Endothelial cell of umbilical vein (primary cell): ENCODE results near the gene IL3RA. TPM values are rescaled to one million over a fixed set of nuclear protein-coding genes. Genes with fewer than 3 reads are reported as not detected.

Experiments used
- BruUV-seq: library from RNA; stranded (reverse); fragments of 400-500 nt; replicated peaks from 2 replicates; lab custom pipeline; 2021; lab: Mats Ljungman, UMichigan
- CTCF ChIA-PET: fragments of 300-600, 350-600 bp; sonication (Branson Sonifier 250); formaldehyde crosslinking; loops from one replicate; lab custom pipeline; 2021; ENCODE audit warnings: antibody characterized with exemption, inconsistent platforms; lab: Charles Lee
- POLR2A ChIA-PET: fragments of 300-600, 350-600 bp; sonication (Branson Sonifier 250); formaldehyde crosslinking; loops from one replicate; lab custom pipeline; 2021; ENCODE audit warnings: antibody characterized with exemption, inconsistent platforms; lab: Charles Lee
- DNase-seq: peaks from one replicate; pipeline ENCODE4 v3.0.0-alpha.2; 2011; ENCODE audit warnings: low read depth, low spot score
- FAIRE-seq: peaks from 2 replicates; lab custom pipeline; 2011; peaks lifted over from hg19 to GRCh38; lab: Jason Lieb, UNC
- H2AFZ ChIP-seq: 2 replicates; pipeline ENCODE4 v1.6.0; 2012; ENCODE audit warnings: low read depth, low read length, control low read depth, inconsistent platforms
- H3K27ac ChIP-seq: 2 replicates; pipeline ENCODE4 v1.5.1; 2011; ENCODE audit warnings: low read depth, mild to moderate bottlenecking, control low read depth, low read length, moderate library complexity; ENCODE audit not compliant: insufficient read depth
- H3K27me3 ChIP-seq, 2 experiments: 2 replicates each; pipeline versions ENCODE4 v1.6.0 to v1.6.1; 2011; ENCODE audit warnings: low read length in 2 of 2, mixed read lengths in 1 of 2; ENCODE audit not compliant: control insufficient read depth in 2 of 2, insufficient read depth in 2 of 2
- H3K36me3 ChIP-seq, 2 experiments: 2 replicates in 1 of 2; 3 replicates in 1 of 2; pipeline ENCODE4 v1.5.1; 2011; ENCODE audit warnings: low read length in 2 of 2, mild to moderate bottlenecking in 1 of 2, moderate library complexity in 1 of 2; ENCODE audit not compliant: control insufficient read depth in 2 of 2, insufficient read depth in 2 of 2; ENCODE audit errors: extremely low read depth in 1 of 2
- H3K4me1 ChIP-seq: 3 replicates; pipeline ENCODE4 v1.5.1; 2011; ENCODE audit warnings: mild to moderate bottlenecking, low read length; ENCODE audit not compliant: control insufficient read depth, insufficient read depth; ENCODE audit errors: extremely low read depth
- H3K4me2 ChIP-seq: 2 replicates; pipeline ENCODE4 v1.6.1; 2011; ENCODE audit warnings: low read length, control low read depth, mixed read lengths; ENCODE audit not compliant: insufficient read depth
- H3K4me3 ChIP-seq, 3 experiments: fragments of 200-600 bp in 1 of 3; sonication (generic), shearing (Covaris generic) in 1 of 3; replicated peaks in 1 of 3; 2 replicates each; pipeline ENCODE4 v1.5.1; 2011 to 2016; ENCODE audit warnings: control low read depth in 3 of 3, low read length in 3 of 3, mild to moderate bottlenecking in 2 of 3, inconsistent platforms in 1 of 3, low read depth in 1 of 3, moderate library complexity in 1 of 3; ENCODE audit not compliant: insufficient read depth in 1 of 3
- H3K79me2 ChIP-seq: 2 replicates; pipeline ENCODE4 v1.6.0; 2012; ENCODE audit warnings: low read length, inconsistent platforms; ENCODE audit not compliant: control insufficient read depth, insufficient read depth
- H3K9ac ChIP-seq: replicated peaks from 2 replicates; pipeline ENCODE3; 2011; ENCODE audit warnings: low read length, control low read depth; ENCODE audit not compliant: insufficient read depth; ENCODE audit errors: extremely low read depth
- H3K9me1 ChIP-seq: replicated peaks from 3 replicates; pipeline ENCODE4 v1.6.0; 2011; ENCODE audit warnings: mild to moderate bottlenecking, low read length; ENCODE audit not compliant: control insufficient read depth, insufficient read depth; ENCODE audit errors: extremely low read depth
- H3K9me3 ChIP-seq: replicated peaks from 2 replicates; pipeline ENCODE4 v1.5.1; 2012; ENCODE audit warnings: low read length, inconsistent platforms; ENCODE audit not compliant: control insufficient read depth, insufficient read depth
- H4K20me1 ChIP-seq: replicated peaks from 2 replicates; pipeline ENCODE3; 2011; ENCODE audit warnings: mild to moderate bottlenecking, low read length; ENCODE audit not compliant: control insufficient read depth, insufficient read depth; ENCODE audit errors: extremely low read depth
- CTCF ChIP-seq, 2 donors: IDR thresholded peaks; 1 replicate in 1 of 2; 2 replicates in 1 of 2; pipeline ENCODE4 v1.5.1; 2011; ENCODE audit warnings: low read length in 2 of 2, mild to moderate bottlenecking in 2 of 2, moderate library complexity in 2 of 2, control low read depth in 1 of 2, inconsistent platforms in 1 of 2, low read depth in 1 of 2; ENCODE audit not compliant: insufficient read depth in 1 of 2; ENCODE audit errors: extremely low read depth in 1 of 2
- EZH2 ChIP-seq: IDR thresholded peaks from 2 replicates; pipeline ENCODE4 v1.6.1; 2012; ENCODE audit warnings: borderline replicate concordance, low read depth, mild to moderate bottlenecking, moderate library complexity, low read length, inconsistent platforms; ENCODE audit not compliant: severe bottlenecking
- FOS ChIP-seq: IDR thresholded peaks from 2 replicates; pipeline ENCODE4 v1.6.1; 2011; ENCODE audit warnings: mild to moderate bottlenecking, low read length, moderate library complexity, borderline replicate concordance; ENCODE audit not compliant: insufficient read depth
- GATA2 ChIP-seq: IDR thresholded peaks from 2 replicates; pipeline ENCODE4 v1.7.0; 2011; ENCODE audit warnings: low read depth, mild to moderate bottlenecking, moderate library complexity, mixed read lengths, low read length; ENCODE audit not compliant: insufficient read length, insufficient read depth
- JUN ChIP-seq: IDR thresholded peaks from 2 replicates; pipeline ENCODE4 v1.6.1; 2011; ENCODE audit warnings: borderline replicate concordance, low read depth; ENCODE audit not compliant: insufficient read length, insufficient read depth
- MYC ChIP-seq: IDR thresholded peaks from one replicate; pipeline ENCODE4 v1.6.1; 2011; ENCODE audit warnings: mild to moderate bottlenecking, low read depth, low read length
- POLR2A ChIP-seq: IDR thresholded peaks from 2 replicates; pipeline ENCODE4 v1.6.1; 2012; ENCODE audit warnings: low read depth, mild to moderate bottlenecking, control low read depth, low read length
- POLR2AphosphoS5 ChIP-seq: IDR thresholded peaks from 2 replicates; pipeline ENCODE4 v1.6.1; 2012; ENCODE audit warnings: low read depth, mild to moderate bottlenecking, control low read depth, low read length, moderate library complexity; ENCODE audit not compliant: insufficient read depth
- dilution Hi-C: fragments of 300-500 bp; cut with MboI; formaldehyde crosslinking; loops from one replicate; pipeline ENCODE4 v1.15.0; 2019; ENCODE audit warnings: low sequenced_read_pairs; ENCODE audit not compliant: extremely low pct_ligation_motif_present
- intact Hi-C: fragments of 100-400 bp; cut with micrococcal nuclease; formaldehyde crosslinking; loops from one replicate; pipeline ENCODE4 v1.10.0; 2022
- polyA plus RNA-seq, 4 experiments: library from polyadenylated mRNA; depleted of rRNA in 3 of 4; stranded (reverse) in 3 of 4; unstranded in 1 of 4; fragments of >200 nt; gene quantifications; 2 replicates each; pipeline versions ENCODE4 v1.2.1 to v1.2.3, GENCODE V29; 2011 to 2012; ENCODE audit warnings: missing spikeins in 1 of 4
- total RNA-seq: library from RNA; stranded (reverse); gene quantifications from 2 replicates; pipeline ENCODE4 v1.2.3, GENCODE V29; 2021
- TF ChIP-seq, protein P1 (sequence below): IDR thresholded peaks from 2 replicates; pipeline ENCODE4 v1.6.1; 2011; ENCODE audit not compliant: insufficient read depth, insufficient read length

IL3RA gene
- total and polyA plus RNA-seq, 2 donors (not counting 3 experiments of a cell fraction or from before 2014, with no cell fraction given), result 28.9 to 35.1 TPM

DNA sequence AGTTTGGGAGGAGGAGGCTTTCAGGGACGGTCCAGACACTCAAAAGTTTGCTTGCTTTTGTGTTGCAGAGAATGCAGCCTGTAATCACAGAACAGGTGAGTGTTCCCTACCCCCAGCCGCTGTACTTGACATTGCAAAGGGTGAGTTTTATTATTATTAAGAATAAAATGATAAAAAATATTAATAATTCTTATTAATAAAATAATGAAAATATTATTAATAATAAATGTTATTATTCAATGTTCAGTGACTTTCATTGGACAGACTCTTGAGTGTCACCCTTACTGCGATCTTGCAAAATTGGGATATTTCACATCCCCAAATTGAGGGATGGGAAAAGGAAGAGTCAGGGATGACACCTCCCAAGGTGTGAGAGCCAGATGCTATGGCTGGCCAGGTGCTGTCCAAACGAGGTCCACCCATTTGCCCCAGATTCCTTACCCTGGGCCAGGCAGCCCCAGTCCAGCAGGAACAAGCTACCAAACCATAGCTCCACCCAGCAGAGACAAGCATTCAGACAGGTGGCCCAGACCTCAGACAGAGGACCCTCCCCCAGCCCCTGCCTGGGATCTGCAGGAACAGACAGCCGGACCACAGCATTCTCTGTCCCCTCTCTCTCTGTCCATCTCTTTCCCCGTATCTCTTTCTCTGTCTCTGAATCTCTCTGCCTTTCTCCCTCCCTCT is 22.4 kb downstream of the IL3RA start:
- POLR2A ChIA-PET, result no interaction called here
- dilution Hi-C loops (no loop called here), intact Hi-C loops (loop anchor here (5.0 kb wide), 1 partner anchor 33 kb away; the partner anchor contains the start of gene SLC25A6)
- H3K4me3 ChIP-seq, result no peak overlapping the region
- no peak for TF ChIP-seq EZH2
- TF ChIP-seq CTCF (IDR thresholded peaks at IDR 0.05; ENCODE audit: extremely low read depth in 1 of 2, insufficient read depth in 1 of 2, low read depth in 1 of 2, low read length in 2 of 2), result no peak
- TF ChIP-seq, protein P1, sequence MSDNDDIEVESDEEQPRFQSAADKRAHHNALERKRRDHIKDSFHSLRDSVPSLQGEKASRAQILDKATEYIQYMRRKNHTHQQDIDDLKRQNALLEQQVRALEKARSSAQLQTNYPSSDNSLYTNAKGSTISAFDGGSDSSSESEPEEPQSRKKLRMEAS, result no peak
- no peak for TF ChIP-seq GATA2
- no peak for TF ChIP-seq FOS
- TF ChIP-seq POLR2A, result no peak
- TF ChIP-seq MYC, result no peak
- TF ChIP-seq JUN, result no peak
- TF ChIP-seq POLR2AphosphoS5, result no peak
- no peaks in the 10 kb centered on the region for H3K4me1 ChIP-seq
- CTCF ChIA-PET, result no interaction called here
- no peak overlapping the region for H3K9ac ChIP-seq
- FAIRE-seq (no peak), DNase-seq (no peak)
- H2AFZ ChIP-seq, result no peak overlapping the region
- H3K27me3 ChIP-seq, result no peaks in the 10 kb centered on the region
- no peaks in the 10 kb centered on the region for H3K9me1 ChIP-seq
- no peaks in the 10 kb centered on the region for H4K20me1 ChIP-seq
- H3K27ac ChIP-seq, result no peak overlapping the region
- BruUV-seq, result no TSS peak
- H3K79me2 ChIP-seq, result no peaks in the 10 kb centered on the region
- peaks cover 0 to 2% of the 10 kb centered on the region in 2 experiments for H3K36me3 ChIP-seq
- H3K9me3 ChIP-seq, result no peaks in the 10 kb centered on the region
- H3K4me2 ChIP-seq, result no peak overlapping the region
